Measurements from ENCODE around the gene ERC1.

Gene ERC1

DNA sequence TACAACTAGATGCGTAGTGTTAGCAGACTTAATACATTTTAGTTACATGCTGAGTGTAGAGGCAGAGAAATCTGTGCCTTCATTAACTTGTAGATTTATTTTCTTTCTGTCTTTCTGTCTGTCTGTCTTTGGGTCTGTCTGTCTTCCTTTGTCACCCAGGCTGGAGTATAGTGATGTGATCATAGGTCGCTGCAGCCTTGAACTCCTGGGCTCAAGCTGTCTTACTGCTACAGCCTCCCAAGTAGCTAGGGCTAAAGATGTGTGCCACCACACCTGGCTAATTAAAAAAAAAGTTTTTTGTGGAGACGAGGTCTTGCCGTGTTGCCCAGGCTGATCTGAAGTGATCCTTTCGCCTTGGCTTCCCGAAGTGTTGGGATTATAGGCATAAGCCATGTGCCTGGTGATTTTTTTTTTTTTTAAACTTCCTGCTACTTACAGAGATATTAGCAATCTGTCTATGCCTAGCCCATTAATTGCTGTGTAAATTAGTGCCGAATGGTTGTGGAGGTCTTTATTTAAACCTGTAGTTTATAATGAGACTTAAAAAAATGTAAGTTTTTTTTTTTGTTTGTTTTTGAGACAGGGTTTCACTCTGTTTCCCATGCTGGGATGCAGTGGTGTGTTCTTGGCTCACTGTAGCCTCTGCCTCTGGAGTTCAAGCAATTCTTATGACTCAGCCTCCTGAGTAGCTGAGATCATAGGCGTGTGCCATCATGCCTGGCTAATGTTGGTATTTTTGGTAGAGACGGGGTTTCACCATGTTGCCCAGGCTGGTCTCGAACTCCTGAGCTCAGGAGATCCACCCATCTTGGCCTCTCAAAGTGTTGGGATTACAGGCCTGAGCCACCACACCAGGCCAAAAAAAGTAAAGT is 22.8 kb downstream of the ERC1 start:
- peak; percentile 42 for DNase-seq (ENCODE audit: extremely low read depth, low read depth)
- H3K4me3 ChIP-seq (replicated peaks; ENCODE audit: low read depth, low read length) = no peak overlapping the region
- TF ChIP-seq, protein P1, sequence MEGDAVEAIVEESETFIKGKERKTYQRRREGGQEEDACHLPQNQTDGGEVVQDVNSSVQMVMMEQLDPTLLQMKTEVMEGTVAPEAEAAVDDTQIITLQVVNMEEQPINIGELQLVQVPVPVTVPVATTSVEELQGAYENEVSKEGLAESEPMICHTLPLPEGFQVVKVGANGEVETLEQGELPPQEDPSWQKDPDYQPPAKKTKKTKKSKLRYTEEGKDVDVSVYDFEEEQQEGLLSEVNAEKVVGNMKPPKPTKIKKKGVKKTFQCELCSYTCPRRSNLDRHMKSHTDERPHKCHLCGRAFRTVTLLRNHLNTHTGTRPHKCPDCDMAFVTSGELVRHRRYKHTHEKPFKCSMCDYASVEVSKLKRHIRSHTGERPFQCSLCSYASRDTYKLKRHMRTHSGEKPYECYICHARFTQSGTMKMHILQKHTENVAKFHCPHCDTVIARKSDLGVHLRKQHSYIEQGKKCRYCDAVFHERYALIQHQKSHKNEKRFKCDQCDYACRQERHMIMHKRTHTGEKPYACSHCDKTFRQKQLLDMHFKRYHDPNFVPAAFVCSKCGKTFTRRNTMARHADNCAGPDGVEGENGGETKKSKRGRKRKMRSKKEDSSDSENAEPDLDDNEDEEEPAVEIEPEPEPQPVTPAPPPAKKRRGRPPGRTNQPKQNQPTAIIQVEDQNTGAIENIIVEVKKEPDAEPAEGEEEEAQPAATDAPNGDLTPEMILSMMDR (IDR thresholded peaks at IDR 0.05; ENCODE audit: low read depth, low read length, missing control alignments) = no peak

DNA sequence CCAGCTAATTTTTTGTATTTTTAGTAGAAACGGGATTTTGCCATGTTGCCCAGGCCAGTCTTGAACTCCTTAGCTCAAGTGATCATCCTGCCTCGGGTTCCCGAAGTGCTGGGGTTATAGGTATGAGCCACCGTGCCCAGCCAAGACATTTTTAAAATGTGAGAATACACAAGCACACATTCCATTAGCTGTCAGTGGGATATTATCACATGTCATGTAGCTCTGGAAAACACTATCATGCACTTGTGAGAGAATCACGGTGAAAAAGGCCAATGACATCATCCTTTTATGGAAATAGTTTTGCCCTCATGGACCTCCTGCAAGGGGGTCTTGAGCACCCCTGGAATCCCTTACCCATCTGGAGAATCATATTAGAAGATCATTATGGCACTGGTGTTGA is 28.3 kb downstream of the ERC1 start:
- no peak for DNase-seq (ENCODE audit: extremely low read depth, low read depth)
- H3K4me3 ChIP-seq (replicated peaks; ENCODE audit: low read depth, low read length) = no peak overlapping the region
- TF ChIP-seq, protein P1 (IDR thresholded peaks at IDR 0.05; ENCODE audit: low read depth, low read length, missing control alignments) = no peak

DNA sequence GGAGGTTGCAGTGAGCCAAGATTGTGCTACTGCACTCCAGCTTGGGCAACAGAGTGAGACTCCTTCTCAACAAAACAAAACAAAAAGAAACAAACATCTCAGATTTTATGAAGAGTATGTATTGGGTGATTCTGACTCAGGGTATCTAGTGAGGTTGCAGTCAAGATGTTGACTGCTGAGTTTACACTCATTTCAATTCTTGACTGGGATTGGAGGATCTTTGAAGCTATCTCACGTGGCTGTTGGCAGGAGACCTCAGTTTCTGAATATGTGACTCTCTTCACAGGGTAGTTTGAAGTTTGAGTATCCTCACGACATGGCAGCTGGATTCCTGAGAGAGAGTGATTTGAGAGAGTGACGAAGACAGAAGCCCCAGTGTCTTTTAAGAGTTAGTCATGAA is 29.4 kb downstream of the ERC1 start:
- TF ChIP-seq, protein P1 (IDR thresholded peaks at IDR 0.05; ENCODE audit: low read depth, low read length, missing control alignments) = no peak
- no peak overlapping the region for H3K4me3 ChIP-seq (replicated peaks; ENCODE audit: low read depth, low read length)
- no peak for DNase-seq (ENCODE audit: extremely low read depth, low read depth)

DNA sequence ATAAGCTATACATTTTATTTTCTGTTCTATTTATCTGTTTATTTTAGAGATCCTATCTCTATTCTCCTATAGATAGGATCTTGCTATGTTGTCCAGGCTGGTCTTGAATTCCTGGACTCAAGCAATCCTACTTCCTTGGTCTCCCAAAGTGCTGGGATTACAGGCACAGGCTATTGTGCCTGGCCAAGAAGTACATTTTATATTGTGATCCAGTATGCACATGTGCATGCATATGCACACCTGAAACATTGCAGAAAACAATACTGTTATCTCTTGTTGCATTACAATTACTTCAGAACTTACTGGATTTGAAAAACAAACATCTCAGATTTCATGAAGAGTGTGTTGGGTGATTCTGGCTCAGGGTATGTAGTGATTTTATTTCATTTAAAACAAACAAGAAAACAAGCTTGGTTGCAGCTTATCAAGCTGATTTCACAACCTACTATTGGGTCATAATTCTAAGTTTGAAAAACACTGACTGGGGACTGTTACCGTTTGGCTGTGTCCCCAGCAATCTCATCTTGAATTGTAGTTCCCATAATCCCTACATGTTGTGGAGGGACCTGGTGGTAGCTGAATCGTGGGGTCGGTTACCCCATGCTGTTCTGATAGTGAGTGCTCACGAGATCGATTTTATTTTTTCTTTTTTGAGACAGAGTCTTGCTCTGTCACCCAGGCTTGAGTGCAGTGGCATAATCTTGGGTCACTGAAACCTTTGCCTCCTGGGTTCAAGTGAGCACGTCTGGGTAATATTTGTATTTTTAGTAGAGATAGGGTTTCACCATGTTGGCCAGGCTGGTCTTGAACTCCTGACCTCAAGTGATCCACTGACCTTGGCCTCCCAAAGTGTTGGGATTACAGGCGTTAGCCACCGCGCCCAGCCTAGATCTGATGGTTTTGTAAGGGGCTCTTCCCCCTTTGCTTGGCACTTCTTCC is 31.3 kb downstream of the ERC1 start:
- TF ChIP-seq, protein P1 (IDR thresholded peaks at IDR 0.05; ENCODE audit: low read depth, low read length, missing control alignments) = no peak
- no peak for DNase-seq (ENCODE audit: extremely low read depth, low read depth)
- no peak overlapping the region for H3K4me3 ChIP-seq (replicated peaks; ENCODE audit: low read depth, low read length)

DNA sequence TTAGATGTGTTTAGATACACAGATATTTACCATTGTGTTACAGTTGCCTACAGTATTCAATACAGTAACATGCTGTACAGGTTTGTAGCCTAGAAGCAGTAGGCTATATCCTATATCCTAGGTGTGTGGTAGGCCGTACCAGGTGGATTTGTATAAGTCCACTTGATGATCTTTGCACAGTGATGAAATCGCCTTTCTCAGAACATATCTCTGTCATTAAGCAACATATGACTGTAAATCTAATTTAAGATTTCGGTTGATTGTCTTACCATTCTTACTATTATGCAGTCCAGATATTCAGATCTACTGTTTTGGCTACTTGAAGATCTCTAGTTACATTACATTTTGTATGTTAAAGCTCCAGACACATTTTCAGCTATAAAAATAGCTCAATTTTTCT is 39.8 kb downstream of the ERC1 start:
- TF ChIP-seq, protein P1 (IDR thresholded peaks at IDR 0.05; ENCODE audit: low read depth, low read length, missing control alignments) = no peak
- no peak overlapping the region for H3K4me3 ChIP-seq (replicated peaks; ENCODE audit: low read depth, low read length)
- DNase-seq (ENCODE audit: extremely low read depth, low read depth) = no peak

DNA sequence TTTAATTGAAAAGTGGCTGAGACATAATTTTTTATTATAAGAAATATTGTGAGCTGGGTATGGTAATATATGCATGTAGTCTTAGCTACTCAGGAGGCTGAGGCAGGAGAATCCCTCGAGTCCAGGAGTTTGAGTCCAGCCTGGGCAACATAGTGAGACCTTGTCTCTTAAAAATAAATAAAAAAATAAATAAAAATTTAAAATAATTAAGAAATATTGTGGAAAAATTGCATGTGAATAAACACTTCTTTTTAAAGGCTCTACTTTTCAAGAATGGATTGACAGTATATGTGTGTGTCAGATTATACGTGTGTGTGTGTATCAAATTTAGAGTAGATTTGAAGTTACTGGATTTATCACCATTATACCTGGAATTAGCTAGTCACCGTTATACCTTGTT is 43.2 kb downstream of the ERC1 start:
- TF ChIP-seq, protein P1 (IDR thresholded peaks at IDR 0.05; ENCODE audit: low read depth, low read length, missing control alignments) = no peak
- H3K4me3 ChIP-seq (replicated peaks; ENCODE audit: low read depth, low read length) = no peak overlapping the region
- DNase-seq (ENCODE audit: extremely low read depth, low read depth) = no peak

Data from HFF-Myc (cell line).